GM21360 (cell line): ENCODE measurements around the gene UACA.
"Not testable (repeated sequence)": the region's sequence is repeated elsewhere in the genome, so short reads cannot be mapped to it uniquely, and the experiment has no call there.

Experiments
- ATAC-seq: cut with Tn5 transposase; IDR thresholded peaks from one replicate; pipeline ENCODE4 v1.9.1; 2021; ENCODE audit warnings: mild to moderate bottlenecking, moderate library complexity; ENCODE audit not compliant: unreplicated experiment

The UACA gene

GRCh38 chr15:70672081-70672480 lies 91.3 kb downstream of the UACA start:
- no peak for ATAC-seq

DNA sequence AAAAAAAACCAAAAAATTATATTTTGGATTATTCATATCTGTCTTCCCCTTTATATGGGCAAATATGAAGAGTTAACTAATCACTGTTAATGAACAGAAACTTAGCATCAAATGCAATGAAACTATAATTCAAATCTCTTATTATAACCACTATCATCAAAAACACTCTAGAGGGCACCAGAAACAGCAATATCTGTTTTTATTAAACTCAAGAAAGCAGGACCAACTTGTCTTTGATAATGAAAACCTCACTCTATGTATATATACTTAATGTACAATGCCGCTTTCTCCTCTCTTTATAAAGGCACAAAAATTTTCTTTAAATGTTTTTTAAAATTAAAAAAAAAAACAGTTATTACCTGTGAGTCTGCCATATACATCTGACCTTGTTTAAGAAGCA lies 92.7 kb downstream of the UACA start:
- no peak for ATAC-seq

GRCh38 chr15:70669966-70670658 lies 93.2 kb downstream of the UACA start:
- ATAC-seq, result no peak

- ATAC-seq, result peak; percentile 75
These were observed 94.3 kb downstream of the UACA start for GRCh38 chr15:70669006-70669602.

- ATAC-seq, result no peak
These were observed 97.8 kb downstream of the UACA start for GRCh38 chr15:70665599-70665998.

DNA sequence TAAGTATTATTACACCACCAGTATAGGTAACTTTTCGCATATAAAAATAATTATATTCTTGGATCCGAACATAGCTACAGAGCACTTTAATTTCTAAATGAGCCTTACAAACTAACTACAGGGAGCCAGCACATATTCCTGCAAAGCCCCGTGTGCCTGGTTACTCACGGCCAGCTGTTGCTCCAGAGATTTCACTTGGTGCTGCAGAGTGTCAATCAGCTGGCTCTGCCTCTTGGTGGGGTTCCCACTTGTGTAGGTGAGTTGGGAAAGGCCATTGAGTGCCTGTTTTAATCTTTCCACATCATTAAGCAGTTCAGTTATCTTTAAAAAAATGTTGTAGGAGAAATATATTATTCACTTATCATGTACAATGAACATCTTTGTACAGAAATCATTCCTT lies 98.9 kb downstream of the UACA start:
- ATAC-seq, result no peak

- ATAC-seq, result not testable (repeated sequence)
These were observed 100.3 kb downstream of the UACA start for GRCh38 chr15:70663069-70663468.

- no peak for ATAC-seq
These were observed 103.7 kb downstream of the UACA start for GRCh38 chr15:70659662-70660061.

DNA sequence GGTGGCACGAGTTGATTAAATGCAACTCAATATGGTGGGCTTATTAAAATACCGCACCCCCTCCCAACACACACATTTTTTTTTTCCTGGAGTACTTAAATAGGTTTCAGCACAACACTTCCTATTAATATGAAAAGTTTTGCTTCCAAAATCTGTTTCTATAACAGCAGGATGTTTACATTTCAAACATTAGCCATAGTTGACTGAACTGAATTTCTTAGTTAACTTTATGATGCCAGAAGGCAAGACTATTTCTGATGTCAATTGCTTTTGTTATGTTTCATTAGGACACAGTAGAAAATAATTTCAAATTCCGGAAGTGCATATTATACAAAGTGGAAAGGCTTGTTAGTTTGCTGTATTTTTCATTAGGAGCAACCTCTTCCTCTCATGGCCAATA lies 104.7 kb downstream of the UACA start:
- no peak for ATAC-seq

DNA sequence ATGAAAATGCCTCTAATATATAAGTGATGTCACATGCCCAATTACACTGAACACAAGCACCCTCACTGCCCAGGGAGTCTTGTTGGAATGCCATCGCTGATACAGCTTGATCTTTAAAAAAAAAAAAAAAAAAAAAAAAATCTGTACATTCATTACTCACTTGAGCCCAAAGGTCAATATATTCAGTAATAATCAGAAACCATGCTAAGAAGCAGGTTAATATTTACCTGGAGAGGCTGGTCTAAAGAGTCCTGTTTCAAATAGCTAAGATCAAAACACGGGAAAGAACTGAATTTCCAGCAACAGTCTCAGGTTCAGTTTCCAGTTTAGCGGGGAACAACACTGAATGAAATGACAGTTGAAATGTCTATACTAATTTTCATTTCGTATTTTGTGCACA lies 109.9 kb downstream of the UACA start:
- no peak for ATAC-seq

GRCh38 chr15:70652341-70652740 lies 111.0 kb downstream of the UACA start:
- ATAC-seq, result no peak

- ATAC-seq, result no peak
These were observed 112.0 kb downstream of the UACA start for GRCh38 chr15:70651303-70651845.

DNA sequence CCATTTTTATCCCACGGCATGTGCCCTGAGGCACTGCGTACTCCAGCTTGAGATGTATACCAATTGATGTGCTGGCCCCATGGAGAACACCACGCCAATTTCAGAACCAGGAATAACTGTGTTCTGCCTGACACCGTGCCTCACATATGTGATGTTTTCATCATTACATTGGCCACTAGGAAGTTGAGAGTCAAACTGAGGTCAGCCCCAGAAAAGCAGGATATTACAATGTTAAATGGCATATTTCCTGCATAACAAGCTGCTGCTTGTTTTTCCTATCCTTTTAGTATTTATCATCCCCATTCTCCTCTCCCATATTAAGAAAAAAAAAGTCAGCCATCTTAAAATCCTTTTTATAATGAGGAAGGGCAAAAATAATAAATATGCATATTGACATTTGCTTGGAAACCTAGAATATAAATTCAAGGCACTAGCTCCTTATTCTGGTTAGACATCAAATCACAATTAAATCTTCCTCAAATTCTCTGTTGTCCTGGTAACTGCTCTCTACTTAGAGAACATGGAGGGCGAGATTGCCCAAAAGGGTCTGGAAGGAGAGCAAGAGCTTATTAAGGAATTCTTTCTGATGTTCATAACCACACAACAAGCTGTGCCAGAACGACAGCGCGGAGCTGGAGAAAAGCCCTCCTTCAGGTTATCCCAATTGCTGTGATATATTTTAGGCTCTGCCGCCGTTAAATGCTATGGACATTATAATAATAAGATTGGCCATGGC lies 112.6 kb downstream of the UACA start:
- no peak for ATAC-seq

DNA sequence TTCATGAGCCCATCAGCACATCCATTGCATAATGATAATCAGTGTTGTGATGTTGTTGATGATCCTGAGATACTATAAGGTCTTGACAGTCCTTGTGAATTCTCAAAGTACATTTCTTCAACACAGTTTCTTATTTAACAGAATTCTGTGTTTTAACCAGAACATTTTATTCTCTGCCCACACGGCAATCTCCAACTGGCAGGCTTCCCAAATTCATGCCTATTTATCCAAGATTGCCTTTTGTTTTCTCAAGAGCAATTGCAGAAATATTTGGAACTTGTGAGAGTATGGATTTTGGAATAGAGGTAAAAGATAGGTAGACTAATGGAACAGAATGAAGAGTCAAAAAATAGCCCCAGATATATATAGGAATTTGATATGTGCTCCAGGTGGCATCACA lies 116.0 kb downstream of the UACA start:
- no peak for ATAC-seq

DNA sequence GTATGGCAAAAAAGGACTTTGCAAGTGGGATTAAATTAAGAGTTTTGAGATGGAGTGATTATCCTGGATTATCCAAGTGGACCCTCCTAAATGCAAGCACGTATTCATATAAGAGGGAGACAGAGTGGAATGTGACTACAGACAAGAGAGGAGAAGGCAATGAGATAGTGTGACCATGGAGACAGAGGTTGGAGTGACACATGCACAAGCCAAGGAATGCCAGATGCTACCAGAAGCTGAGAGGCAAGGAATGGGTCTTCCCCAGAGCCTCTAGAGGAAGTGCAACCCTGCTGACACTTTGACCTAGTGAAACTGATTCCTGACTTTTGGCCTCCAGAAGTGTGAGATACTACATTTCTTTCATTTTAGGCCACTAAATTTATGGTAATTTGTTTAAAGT lies 117.2 kb downstream of the UACA start:
- no peak for ATAC-seq

GRCh38 chr15:70643783-70644125 lies 119.6 kb downstream of the UACA start:
- ATAC-seq, result no peak

GRCh38 chr15:70643106-70643782 lies 120.1 kb downstream of the UACA start:
- ATAC-seq, result no peak

- ATAC-seq, result no peak
These were observed 126.7 kb downstream of the UACA start for GRCh38 chr15:70636540-70637165.

- ATAC-seq, result no peak
These were observed 127.5 kb downstream of the UACA start for GRCh38 chr15:70635895-70636294.

- no peak for ATAC-seq
These were observed 129.4 kb downstream of the UACA start for GRCh38 chr15:70633991-70634390.
